GM18870 (cell line): ENCODE measurements around the gene MFSD6.

Experiments
- ATAC-seq: cut with Tn5 transposase; IDR thresholded peaks from one replicate; pipeline ENCODE4 v1.9.1; 2021; ENCODE audit warnings: moderate library complexity; ENCODE audit not compliant: unreplicated experiment

The MFSD6 gene

DNA sequence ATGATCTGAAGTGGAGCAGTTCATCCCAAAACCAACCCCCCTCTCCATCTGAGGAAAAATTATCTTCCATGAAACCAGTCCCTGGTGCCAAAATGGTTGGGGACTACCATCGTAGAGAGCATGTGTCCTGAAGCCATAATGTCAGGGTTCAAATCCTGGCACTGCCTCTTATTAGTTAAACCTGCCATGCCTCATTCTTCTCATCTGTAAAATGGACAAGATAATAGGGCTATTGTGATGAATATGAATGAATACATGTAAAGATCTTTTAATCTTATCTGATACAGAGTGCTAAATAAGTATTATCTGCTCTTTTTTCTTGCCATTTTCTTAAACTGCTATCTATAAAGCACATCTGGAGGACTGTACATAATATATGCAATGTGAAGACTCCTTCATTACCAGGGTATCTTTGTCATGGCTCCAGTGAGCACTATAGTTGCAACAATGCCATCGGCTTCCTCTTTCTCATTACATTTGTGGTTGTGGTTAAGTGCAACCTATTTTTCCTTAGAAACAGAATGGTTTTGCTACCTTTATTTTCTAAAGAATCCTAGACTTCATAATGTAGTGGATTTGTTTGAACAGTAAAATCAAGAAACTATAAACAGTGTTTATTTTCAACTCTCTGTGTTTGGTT lies 27.0 kb downstream of the MFSD6 start:
- ATAC-seq: no peak

DNA sequence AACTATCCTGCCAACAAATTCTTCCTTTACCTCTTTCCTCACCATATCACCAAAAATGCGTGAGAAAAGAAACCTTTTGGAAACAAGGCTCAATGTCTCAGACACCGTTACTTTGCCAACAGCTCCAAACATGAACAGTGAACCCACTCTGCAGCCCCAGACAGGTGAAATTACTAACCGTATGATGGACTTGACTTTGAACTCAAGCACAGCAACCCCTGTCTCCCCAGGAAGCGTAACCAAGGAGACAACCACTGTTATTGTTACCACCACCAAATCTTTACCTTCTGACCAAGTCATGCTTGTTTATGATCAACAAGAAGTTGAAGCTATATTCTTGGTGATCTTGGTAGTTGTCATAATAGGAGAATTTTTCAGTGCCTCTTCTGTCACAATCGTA lies 28.4 kb downstream of the MFSD6 start:
- ATAC-seq: no peak

DNA sequence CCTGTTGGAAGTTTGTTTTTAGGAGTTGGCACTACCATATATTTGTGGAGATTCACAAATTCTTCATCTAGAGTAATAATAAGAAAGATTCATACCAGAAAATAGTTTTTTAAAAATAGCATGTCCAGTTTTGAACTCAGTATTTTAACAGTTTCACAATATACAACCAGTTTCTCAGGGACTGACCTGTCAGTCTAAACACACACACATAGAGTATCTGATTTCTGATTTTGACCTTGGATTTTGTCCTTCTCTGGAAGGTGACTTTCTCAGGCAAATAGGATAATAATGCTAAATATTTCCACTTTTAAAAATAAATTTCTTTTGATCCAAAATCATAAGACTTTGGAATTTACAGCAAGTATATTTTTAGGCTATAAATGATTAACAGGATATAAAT lies 32.0 kb downstream of the MFSD6 start:
- ATAC-seq: no peak

DNA sequence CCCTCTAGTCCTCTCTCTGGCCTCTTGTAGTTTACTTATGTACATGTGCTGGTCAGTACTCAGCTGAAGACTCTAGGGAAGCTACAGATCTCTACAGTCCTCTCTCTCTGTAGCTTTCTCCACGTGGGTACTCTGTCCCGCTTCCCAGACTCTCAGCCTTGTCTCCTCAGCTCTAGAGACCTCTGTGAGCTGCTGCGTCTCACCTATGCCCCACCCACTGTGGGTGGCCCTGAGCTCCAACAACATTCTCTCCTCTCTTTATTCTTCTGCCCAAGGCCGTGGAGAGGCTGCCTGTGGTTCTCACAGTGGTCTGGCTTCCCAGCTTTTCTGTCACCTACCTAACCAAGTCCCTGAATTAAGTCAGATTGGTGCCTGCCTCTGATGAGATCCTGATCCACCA lies 33.4 kb downstream of the MFSD6 start:
- ATAC-seq: no peak

DNA sequence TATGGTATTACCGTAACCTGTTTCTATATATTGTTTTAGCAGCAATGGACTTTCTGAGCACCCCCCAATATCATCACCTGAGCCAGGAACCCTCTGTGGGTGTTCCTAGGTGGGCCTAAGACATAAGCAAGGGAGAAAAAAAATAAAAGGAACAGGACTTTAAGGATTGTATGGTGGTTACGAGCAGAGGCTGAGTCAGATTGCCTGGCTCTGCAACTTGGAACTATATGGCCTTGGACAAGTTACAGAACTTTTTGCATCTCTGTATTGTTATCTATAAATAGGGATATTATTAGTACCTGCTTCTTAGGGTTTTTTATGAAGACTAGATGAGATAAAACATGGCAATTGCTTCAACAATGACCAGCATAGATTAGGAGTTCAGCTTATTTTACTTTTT lies 34.9 kb downstream of the MFSD6 start:
- no peak for ATAC-seq

DNA sequence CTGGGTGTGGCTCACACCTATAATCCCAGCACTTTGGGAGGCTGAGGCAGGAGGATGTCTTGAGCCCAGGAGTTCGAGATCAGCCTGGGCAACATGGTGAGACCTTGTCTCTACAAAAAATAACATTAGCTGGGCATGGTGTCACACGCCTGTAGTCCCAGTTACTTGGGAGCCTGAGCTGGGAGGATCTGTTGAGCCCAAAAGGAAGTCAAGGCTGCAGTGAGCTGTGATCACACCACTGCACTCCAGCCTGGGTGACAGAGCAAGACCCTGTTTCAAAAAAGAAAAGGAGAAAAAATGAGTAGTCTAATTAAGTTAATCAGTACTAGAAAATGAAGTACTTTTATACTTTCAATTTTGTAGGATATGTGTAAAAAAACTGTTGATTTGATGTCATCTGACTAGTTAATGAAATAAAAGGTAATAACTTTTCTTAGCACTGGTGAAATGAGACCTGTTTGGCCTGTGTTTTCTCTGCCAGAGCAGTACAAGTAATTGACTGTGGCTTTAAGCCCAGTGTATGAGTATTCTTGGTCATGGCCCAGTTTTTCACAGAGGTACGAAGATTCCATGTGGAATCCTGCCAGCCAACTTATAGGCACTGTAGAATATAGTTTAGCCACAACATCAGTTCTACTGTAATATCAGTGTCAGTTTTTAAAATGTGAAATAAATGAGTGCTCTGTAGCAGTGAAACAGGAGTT lies 35.8 kb downstream of the MFSD6 start:
- no peak for ATAC-seq

DNA sequence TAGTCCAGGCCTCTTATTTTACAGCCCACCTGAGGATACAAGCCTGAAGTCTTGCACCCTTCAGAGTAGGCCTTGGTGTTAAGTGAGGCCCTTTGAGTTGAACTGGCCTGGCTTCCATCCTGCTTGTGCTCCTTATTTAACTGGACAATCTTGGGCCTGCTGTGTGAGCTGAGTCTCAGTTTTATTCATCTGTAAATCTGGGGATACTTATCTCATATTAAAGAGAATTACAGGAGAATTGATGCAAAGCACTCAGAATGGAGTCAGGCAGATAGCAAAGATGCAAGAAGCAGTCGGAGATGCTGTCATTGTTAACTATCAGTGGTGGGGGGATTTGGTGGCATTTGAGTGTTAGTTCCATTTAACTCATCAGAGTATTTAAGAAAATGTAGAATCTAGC lies 36.8 kb downstream of the MFSD6 start:
- no peak for ATAC-seq

DNA sequence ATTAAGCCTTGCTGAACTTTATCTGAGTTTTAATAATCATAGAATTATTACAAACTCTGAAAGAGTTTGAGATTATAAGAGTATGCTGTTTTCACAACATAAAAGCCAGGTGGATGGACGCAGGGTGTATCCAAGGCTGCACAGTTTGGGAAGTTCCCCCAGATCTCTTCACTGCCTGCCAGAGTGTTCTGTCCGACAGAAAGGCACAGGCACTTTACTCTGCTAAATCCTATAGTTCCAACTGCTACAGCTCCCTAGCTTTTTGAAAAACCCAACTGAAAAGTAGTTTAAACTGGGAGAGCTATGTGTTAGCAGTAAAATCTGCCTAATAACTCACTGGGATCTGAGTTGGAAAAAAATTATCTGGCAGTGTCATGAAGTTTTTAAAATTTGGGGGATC lies 38.0 kb downstream of the MFSD6 start:
- ATAC-seq: no peak

DNA sequence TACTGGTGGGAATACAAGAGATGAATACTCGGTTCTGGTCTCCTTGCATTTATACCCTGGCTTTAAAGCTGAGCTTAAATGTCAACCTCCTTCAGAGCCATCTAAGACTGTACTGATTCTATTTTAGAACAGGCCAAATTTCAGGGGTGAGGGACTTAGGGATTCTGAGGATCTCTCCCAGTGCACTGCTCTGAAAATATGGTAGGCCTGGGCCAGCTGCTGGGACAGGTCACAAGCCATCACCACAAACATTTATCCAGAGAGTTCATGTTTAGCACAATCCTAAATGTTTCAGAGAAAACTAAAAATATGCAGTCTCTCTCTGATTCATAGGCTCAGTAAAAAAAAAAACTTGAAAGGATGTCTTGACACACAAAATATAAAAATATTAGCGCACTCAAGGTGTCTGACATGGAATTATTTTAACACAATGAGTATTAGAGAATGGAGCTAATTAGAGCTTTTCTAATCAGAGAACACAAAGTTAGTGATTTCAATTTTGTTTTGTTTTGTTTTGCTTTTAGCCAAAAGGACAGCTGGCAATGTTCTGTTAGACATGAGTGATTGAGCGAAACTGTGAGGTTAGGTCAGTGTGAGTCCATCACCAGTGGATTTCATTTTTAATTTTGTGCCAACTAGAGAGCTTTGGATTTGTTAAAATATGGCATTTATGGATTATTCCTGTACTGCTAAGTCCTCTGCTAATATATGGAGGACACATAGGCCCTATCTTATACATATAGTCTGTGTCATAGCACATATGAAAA lies 38.8 kb downstream of the MFSD6 start:
- no peak for ATAC-seq

DNA sequence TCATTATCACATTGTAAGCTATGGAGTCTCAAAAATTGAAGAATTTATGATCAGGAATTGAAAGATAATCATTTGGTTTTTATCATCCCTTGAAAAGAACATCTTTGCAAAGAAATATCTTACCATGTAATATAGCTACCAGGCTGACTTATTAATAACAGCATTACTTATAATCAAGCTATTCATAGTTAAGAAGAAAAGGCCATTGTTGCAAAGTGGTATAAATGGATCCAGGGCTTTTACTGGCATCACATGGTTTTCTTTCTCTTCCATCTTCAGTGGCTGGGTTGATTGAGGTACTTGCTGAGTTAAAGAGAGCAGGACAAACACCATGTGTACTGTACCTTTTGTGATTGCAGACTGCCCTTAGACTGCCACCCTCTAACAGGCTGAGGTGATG lies 39.6 kb downstream of the MFSD6 start:
- no peak for ATAC-seq

DNA sequence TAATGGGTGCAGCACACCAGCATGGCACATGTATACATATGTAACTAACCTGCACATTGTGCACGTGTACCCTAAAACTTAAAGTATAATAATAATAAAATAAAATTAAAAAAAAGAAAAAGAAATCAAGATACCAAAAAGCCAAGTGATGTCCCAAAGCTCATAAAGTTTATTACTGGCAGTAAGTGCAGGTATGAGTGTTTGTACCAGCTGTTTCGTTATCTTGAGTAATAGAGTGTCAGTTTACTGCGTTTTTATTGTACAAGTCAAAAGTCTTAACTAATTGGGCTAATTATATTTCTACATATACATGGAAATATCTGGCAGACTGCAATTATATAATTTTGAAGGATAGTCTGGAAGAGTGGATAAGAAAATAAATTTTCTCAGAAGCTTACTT lies 41.8 kb downstream of the MFSD6 start:
- no peak for ATAC-seq

DNA sequence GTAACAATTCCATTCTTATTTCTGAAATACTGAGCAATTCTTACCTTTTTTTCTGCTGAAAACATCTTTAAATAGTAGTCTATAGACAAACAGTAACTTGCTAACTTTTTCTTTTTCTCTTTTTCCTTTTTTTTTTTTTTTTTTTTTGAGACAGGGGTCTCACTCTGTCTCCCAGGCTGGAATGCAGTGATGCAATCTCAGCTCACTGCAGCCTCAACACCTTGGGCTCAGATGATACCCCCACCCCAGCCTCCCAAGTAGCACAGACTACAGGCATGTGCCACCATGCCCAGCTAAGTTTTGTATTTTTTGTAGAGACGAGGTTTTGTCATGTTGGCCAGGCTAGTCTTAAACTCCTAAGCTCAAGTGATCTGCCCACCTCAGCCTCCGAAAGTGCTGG lies 42.2 kb downstream of the MFSD6 start:
- ATAC-seq: no peak

DNA sequence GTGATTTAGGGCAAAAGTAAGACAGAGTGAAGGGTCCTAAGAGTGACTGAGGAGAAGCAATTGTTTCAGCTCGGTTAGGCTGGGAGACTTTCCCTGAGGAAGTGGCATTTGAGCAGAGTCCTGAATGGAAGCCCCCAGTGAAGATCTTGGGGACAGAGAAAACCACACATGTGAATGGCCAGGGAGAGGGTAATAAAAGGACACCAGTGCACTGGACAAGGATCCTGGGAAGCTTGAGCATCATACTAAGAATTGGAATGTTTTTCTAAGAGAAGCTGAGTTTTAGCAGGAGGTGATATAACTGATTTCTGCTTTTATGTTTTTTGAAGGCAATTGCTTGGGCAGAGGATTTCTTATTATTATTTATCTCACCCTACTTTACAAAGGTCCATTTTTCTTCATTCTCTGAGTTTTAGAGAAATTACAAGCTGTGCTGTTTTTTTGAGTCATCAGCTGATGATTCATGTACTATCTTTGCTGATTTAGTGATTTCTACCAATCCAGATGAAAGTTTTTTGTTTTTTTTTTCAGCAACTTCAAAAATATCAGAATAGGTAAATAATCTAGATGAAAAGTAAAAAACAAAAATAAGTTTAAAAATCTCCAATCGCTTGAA lies 43.5 kb downstream of the MFSD6 start:
- no peak for ATAC-seq

DNA sequence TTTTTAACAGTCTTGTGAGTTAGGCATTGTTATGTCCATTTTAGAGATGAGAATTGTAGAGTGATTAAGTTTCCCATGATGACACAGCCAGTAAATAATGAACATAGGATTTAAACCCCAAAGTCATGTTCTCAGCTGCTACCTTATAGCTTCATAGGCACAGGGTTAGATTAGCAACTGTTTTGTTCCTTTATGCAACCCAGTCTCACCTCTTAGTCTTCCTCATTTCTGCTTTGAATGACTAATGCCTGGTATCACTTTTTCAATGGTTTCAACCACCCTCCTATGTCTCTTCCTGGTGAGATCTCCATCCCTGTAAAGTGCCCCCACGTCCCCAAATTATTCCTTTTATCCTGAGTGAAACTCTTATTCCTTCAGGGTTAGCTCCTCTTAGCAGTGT lies 44.3 kb downstream of the MFSD6 start:
- ATAC-seq: no peak

DNA sequence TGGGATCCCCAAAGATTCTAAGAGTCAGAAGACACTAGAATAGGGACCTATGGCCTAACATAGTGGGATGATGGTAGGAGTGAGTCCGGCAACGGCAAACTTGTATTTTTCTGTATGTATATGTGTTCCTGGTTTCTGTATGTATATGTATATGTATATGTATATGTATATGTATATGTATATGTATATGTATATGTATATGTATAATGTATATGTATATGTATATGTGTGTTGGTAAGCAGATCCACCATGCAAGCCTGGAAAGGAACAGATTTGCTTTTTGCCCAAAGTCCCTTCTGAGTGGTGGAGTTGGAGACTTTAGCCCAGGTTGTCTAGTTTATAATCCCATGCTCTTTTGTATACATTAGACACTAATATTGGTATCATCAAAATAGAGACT lies 46.6 kb downstream of the MFSD6 start:
- ATAC-seq: no peak

DNA sequence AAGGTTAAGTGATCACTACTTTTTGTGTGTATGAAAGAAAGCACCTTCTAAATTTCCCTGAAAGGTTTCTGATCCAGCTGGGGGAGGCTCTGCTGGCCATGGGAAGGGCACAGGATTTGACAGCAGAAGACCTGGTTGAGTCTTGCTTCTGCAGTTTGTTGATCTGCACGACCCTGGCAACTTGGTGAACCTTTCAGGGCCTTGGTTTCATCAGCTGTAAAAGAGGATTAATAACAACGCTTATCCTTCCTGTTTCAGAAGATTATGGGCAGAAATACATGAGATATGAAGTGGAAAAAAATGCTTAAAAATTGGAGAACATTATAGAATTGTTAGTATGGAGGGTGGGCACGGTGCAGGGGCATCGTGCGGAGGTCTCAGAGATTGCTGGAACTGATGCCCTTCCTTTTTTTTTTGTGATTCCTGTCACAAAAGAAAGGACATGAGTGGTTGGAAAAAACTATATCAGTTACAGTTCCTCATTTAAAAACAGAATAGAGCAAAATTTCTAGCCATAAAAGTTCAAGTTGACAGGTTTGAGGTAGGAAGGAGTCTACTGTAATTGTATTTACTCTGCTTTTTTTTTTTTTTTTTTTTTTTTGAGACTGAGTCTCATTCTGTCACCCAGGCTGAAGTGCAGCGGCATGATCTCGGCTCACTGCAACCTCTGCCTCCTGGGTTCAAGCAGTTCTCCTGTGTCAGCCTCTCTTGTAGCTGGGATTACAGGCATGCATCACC lies 47.4 kb downstream of the MFSD6 start:
- no peak for ATAC-seq

DNA sequence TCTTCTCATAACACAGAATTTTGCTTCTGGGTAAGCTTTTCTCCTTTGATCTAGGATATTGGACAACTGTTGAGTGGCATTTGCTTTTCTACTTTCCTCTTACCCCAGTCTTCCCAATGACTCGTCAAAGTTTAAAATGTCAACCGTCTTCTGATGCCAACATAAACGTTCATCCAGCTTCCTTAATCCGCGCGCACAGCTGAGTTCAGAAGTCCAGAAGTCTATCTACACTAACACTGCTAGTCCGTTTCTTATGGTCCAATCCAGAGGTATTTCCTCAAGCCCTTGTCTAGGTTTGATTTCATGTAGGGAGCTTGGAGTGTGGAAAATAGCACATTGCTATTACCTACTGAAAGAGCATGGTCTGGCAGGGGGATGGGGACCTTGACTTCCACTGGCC lies 48.7 kb downstream of the MFSD6 start:
- no peak for ATAC-seq

DNA sequence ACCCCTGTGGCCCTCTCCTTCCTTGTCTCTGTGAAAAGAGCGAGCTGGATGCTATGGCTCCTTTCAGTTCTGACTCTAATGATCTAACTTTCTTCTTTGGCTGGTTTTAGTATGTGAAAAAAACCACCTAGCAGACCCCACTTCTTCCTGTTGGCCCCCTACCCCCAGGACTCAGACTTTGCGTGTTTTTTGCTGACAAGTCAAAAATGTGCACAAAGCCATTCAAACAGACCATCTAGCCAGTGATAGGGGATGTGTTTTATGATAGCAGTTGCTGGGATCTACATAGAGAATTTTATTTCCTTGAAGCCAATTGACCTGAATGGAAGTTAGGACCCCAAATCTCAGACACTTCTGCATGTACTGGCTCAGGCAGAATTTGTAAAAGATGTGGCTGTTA lies 49.1 kb downstream of the MFSD6 start:
- ATAC-seq: no peak

DNA sequence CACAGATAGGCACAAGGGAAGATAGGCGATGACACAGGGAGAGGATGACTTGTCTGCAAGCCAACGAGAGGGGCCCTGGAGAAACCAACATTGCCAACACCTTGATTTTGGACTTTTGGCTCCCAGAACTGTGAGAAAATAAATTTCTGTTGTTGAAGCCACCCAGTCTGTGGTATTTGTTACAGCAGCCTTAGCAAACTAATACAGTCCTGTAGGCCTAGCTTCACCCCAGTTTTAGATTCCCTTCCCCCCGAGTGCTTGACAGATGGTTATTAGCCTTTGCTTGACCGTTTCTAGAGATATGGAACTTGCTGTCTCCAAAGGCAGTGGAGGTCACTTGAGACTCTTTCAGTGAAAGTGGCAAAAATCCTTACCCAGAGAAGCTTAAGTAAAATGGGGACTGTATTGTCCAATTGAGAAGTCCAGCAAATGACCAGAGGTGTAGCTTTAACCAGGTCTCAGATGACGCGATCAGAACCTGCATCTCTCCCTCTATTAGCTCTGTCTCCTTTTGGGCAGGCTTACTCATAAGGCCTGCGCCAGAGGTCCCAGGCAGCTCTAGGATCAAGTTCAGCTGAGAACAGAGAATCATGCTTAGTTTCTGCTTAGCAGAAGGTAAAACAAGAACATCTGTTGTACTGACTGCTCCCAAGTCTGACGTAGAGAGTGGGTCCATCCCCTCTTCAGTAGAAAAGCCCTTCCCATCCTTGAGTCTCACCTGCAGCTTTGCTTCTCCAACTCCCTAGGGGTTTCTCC lies 50.4 kb downstream of the MFSD6 start:
- ATAC-seq: no peak

DNA sequence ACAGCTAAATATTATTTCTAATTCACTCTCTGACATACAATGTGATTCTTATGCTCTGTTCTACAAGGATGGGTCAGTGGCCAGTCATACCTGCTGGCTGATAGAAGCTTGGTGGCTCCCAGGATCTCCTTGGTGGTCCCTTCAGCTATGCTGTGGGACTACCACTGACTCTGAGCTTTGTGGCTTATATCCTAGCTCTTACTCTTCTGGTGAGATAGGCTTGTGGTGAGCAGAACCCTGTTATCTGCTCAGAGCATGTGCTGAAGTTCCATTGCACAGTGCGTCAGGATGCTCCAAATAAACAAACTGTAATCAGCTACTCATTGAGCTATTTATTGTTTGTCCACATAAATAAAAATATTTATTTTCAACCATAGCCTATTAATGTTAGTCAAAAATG lies 51.7 kb downstream of the MFSD6 start:
- no peak for ATAC-seq
